Neural cell (in vitro differentiated cells): ENCODE results near the gene SLC1A1. TPM values are rescaled to one million over a fixed set of nuclear protein-coding genes. Genes with fewer than 3 reads are reported as not detected.

ENCODE experiments used
- H2AFZ ChIP-seq: fragments of 200-600, 300-800 bp; sonication (generic), shearing (Covaris generic); 2 replicates; pipeline ENCODE4 v1.6.0; 2014; ENCODE audit warnings: low read depth, mild to moderate bottlenecking, antibody characterized with exemption, low read length, moderate library complexity
- H3F3A ChIP-seq: fragments of 200-600 bp; shearing (Covaris generic); 2 replicates; pipeline ENCODE4 v1.6.1; 2016; ENCODE audit warnings: mild to moderate bottlenecking, moderate library complexity, mixed read lengths, antibody characterized with exemption, low read length; ENCODE audit not compliant: insufficient read depth, poor library complexity, severe bottlenecking
- H3K27ac ChIP-seq: fragments of 200-600, 300-800 bp; sonication (generic), shearing (Covaris generic); 2 replicates; pipeline ENCODE4 v1.5.1; 2014; ENCODE audit warnings: mild to moderate bottlenecking, low read length, moderate library complexity
- H3K27me3 ChIP-seq: fragments of 300-800, 200-600 bp; sonication (generic), shearing (Covaris generic); 2 replicates; pipeline ENCODE4 v1.6.0; 2014; ENCODE audit warnings: mild to moderate bottlenecking, low read depth, low read length, moderate library complexity; ENCODE audit not compliant: insufficient read depth
- H3K36me3 ChIP-seq: fragments of 300-800, 200-600 bp; sonication (generic), shearing (Covaris generic); 2 replicates; pipeline ENCODE4 v1.5.1; 2014; ENCODE audit warnings: mild to moderate bottlenecking, antibody characterized with exemption, low read length, moderate library complexity; ENCODE audit not compliant: insufficient read depth
- H3K4me2 ChIP-seq: fragments of 300-800, 200-600 bp; sonication (generic), shearing (Covaris generic); 2 replicates; pipeline ENCODE4 v1.6.0; 2014; ENCODE audit warnings: mild to moderate bottlenecking, low read length
- H3K4me3 ChIP-seq: fragments of 300-800, 200-600 bp; sonication (generic), shearing (Covaris generic); 2 replicates; pipeline ENCODE4 v1.5.1; 2014; ENCODE audit warnings: mild to moderate bottlenecking, low read length, moderate library complexity
- H3K79me2 ChIP-seq: fragments of 200-600 bp; shearing (Covaris generic); replicated peaks from 2 replicates; pipeline ENCODE4 v1.6.0; 2014; ENCODE audit warnings: mild to moderate bottlenecking, low read length, moderate library complexity; ENCODE audit not compliant: insufficient read depth
- H3K9ac ChIP-seq: fragments of 300-800, 200-600 bp; sonication (generic), shearing (Covaris generic); 2 replicates; pipeline ENCODE4 v1.6.1; 2016; ENCODE audit warnings: mild to moderate bottlenecking, low read length, mixed read lengths
- H3K9me2 ChIP-seq: fragments of 200-600 bp; shearing (Covaris generic); 2 replicates; pipeline ENCODE4 v1.6.1; 2016; ENCODE audit warnings: mild to moderate bottlenecking, low read length, mixed read lengths; ENCODE audit not compliant: insufficient read depth
- H3K9me3 ChIP-seq: fragments of 200-600, 300-800 bp; sonication (generic), shearing (Covaris generic); 2 replicates; pipeline ENCODE4 v1.6.1; 2016; ENCODE audit warnings: mild to moderate bottlenecking, mixed run types, low read length, moderate library complexity, mixed read lengths
- H4K20me1 ChIP-seq: fragments of 200-600 bp; shearing (Covaris generic); 2 replicates; pipeline ENCODE4 v1.6.1; 2016; ENCODE audit warnings: mild to moderate bottlenecking, mixed run types; ENCODE audit not compliant: insufficient read depth
- CTCF ChIP-seq: fragments of 450-650 bp; IDR thresholded peaks from 2 replicates; pipeline ENCODE4 v1.5.1; 2014; ENCODE audit warnings: antibody characterized with exemption, mild to moderate bottlenecking, moderate library complexity; ENCODE audit not compliant: poor library complexity, severe bottlenecking
- EP300 ChIP-seq: fragments of 450-650 bp; conservative IDR thresholded peaks from 2 replicates; pipeline ENCODE4 v1.6.1; 2014; ENCODE audit warnings: antibody characterized with exemption, mild to moderate bottlenecking, moderate library complexity; ENCODE audit not compliant: poor library complexity, severe bottlenecking
- EZH2 ChIP-seq: fragments of 200-600, 300-800 bp; shearing (Covaris generic), sonication (generic); IDR thresholded peaks from 2 replicates; pipeline ENCODE4 v1.6.1; 2014; ENCODE audit warnings: antibody characterized with exemption, low read length, borderline replicate concordance, mild to moderate bottlenecking; ENCODE audit not compliant: insufficient read depth, poor library complexity, severe bottlenecking
- MXI1 ChIP-seq: fragments of 450-650 bp; conservative IDR thresholded peaks from 2 replicates; pipeline ENCODE4 v1.6.1; 2014; ENCODE audit warnings: antibody characterized with exemption, mild to moderate bottlenecking; ENCODE audit not compliant: poor library complexity, severe bottlenecking
- POLR2AphosphoS5 ChIP-seq: IDR thresholded peaks from 2 replicates; pipeline ENCODE4 v1.6.1; 2012
- RAD21 ChIP-seq: fragments of 450-650 bp; conservative IDR thresholded peaks from 2 replicates; pipeline ENCODE4 v1.6.1; 2014; ENCODE audit warnings: antibody characterized with exemption, mild to moderate bottlenecking, moderate library complexity
- REST ChIP-seq: IDR thresholded peaks from 2 replicates; pipeline ENCODE4 v1.6.1; 2012; ENCODE audit warnings: borderline replicate concordance
- SMC3 ChIP-seq: fragments of 450-650 bp; conservative IDR thresholded peaks from 2 replicates; pipeline ENCODE4 v1.6.1; 2014; ENCODE audit warnings: antibody characterized with exemption, mild to moderate bottlenecking, moderate library complexity; ENCODE audit not compliant: poor library complexity
- TAF1 ChIP-seq: IDR thresholded peaks from 2 replicates; pipeline ENCODE4 v1.6.1; 2012; ENCODE audit warnings: low read depth
- polyA minus RNA-seq: library from RNA; depleted of rRNA, polyadenylated mRNA; stranded (reverse); fragments of >200 nt; gene quantifications from 2 replicates; pipeline ENCODE4 v1.2.3, GENCODE V29; 2014
- polyA plus RNA-seq: library from polyadenylated mRNA; depleted of rRNA; stranded (reverse); fragments of >200 nt; gene quantifications from 2 replicates; pipeline ENCODE4 v1.2.3, GENCODE V29; 2014

The SLC1A1 gene
- polyA plus RNA-seq (27.6 and 30.8 TPM in 2 replicates), polyA minus RNA-seq (41.6 and 42.6 TPM in 2 replicates)

GRCh38 chr9:4489919-4490704, at the start of gene SLC1A1:
SLC1A1 (plus strand) TSS chr9:4490468; CDS start chr9:4490680, 212 bp downstream.
- peak within 1 kb of the TSS; percentile 70 for H3K4me2 ChIP-seq
- H3K9me3 ChIP-seq: no peaks in the 10 kb centered on the region
- peak within 1 kb of the TSS; percentile 100 for H3K4me3 ChIP-seq
- peak within 1 kb of the TSS; percentile 98 for H2AFZ ChIP-seq
- H3K79me2 ChIP-seq: no peaks in the 10 kb centered on the region
- H4K20me1 ChIP-seq: no peaks in the 10 kb centered on the region
- no peaks in the 10 kb centered on the region for H3F3A ChIP-seq
- H3K36me3 ChIP-seq: no peaks in the 10 kb centered on the region
- H3K27me3 ChIP-seq: peaks cover 4% of the 10 kb centered on the region
- peak within 1 kb of the TSS; percentile 82 for H3K9ac ChIP-seq
- TF ChIP-seq EP300: peak; percentile 50
- TF ChIP-seq REST: no peak
- peak; percentile 56 for TF ChIP-seq MXI1
- no peak for TF ChIP-seq EZH2
- no peak for TF ChIP-seq RAD21
- peak; percentile 14 for TF ChIP-seq CTCF
- TF ChIP-seq TAF1: no peak
- TF ChIP-seq POLR2AphosphoS5: peak; percentile 42
- TF ChIP-seq SMC3: no peak
- H3K27ac ChIP-seq: peak within 1 kb of the TSS; percentile 35
- no peaks in the 10 kb centered on the region for H3K9me2 ChIP-seq

GRCh38 chr9:4442806-4443205, 47.5 kb upstream of the SLC1A1 start:
- Histone ChIP-seq H3K4me2 (no peak overlapping the region), H3K27me3 (no peaks in the 10 kb centered on the region), H3K9me3 (no peaks in the 10 kb centered on the region), H3K9ac (no peak overlapping the region), H3F3A (no peaks in the 10 kb centered on the region), H3K79me2 (no peaks in the 10 kb centered on the region), H3K36me3 (no peaks in the 10 kb centered on the region), H3K27ac (no peak overlapping the region), H3K9me2 (no peaks in the 10 kb centered on the region), H3K4me3 (no peak overlapping the region), H2AFZ (no peak overlapping the region), H4K20me1 (no peaks in the 10 kb centered on the region)
- TF ChIP-seq SMC3 (no peak), TAF1 (no peak), EP300 (no peak), REST (no peak), MXI1 (no peak), EZH2 (no peak), RAD21 (no peak), POLR2AphosphoS5 (no peak), CTCF (no peak)
